ENCODE results near the gene FHAD1.
A peak's percentile ranks its signal among the peaks of the same experiment; 100 is the strongest.
"Not testable (repeated sequence)": the region's sequence is repeated elsewhere in the genome, so short reads cannot be mapped to it uniquely, and the experiment has no call there.

Gene FHAD1

GRCh38 chr1:15371610-15372545 lies 124.9 kb downstream of the FHAD1 start:
- peaks cover 17% of the 10 kb centered on the region for H3K4me1 ChIP-seq (ENCODE audit: insufficient read depth, low read length)
- no peak overlapping the region for H3K9ac ChIP-seq (ENCODE audit: low read length)
- H3K36me3 ChIP-seq (ENCODE audit: insufficient read depth, low read length) = no peaks in the 10 kb centered on the region
- no peak overlapping the region for H3K4me3 ChIP-seq (ENCODE audit: low read depth in 1 of 2, low read length in 2 of 2)
- H3K9me3 ChIP-seq (ENCODE audit: low read length) = no peaks in the 10 kb centered on the region
- peak overlapping the region; percentile 21 for H3K27ac ChIP-seq (ENCODE audit: low read depth, low read length)
- H3K27me3 ChIP-seq (ENCODE audit: control insufficient read depth in 1 of 2, insufficient read depth in 2 of 2, low read length in 2 of 2) = no peaks in the 10 kb centered on the region

GRCh38 chr1:15378729-15379128 lies 131.7 kb downstream of the FHAD1 start:
- Histone ChIP-seq H3K36me3 (ENCODE audit: insufficient read depth, low read length) (no peaks in the 10 kb centered on the region), H3K9me3 (ENCODE audit: low read length) (no peaks in the 10 kb centered on the region), H3K4me1 (ENCODE audit: insufficient read depth, low read length) (no peaks in the 10 kb centered on the region), H3K27ac (ENCODE audit: low read depth, low read length) (no peak overlapping the region), H3K27me3 (ENCODE audit: control insufficient read depth in 1 of 2, insufficient read depth in 2 of 2, low read length in 2 of 2) (no peaks in the 10 kb centered on the region), H3K4me3 (ENCODE audit: low read depth in 1 of 2, low read length in 2 of 2) (no peak overlapping the region), H3K9ac (ENCODE audit: low read length) (no peak overlapping the region)

- H3K4me1 ChIP-seq (ENCODE audit: insufficient read depth, low read length); H3K9ac ChIP-seq (ENCODE audit: low read length); H3K27me3 ChIP-seq (ENCODE audit: control insufficient read depth in 1 of 2, insufficient read depth in 2 of 2, low read length in 2 of 2); H3K9me3 ChIP-seq (ENCODE audit: low read length); H3K27ac ChIP-seq (ENCODE audit: low read depth, low read length); H3K4me3 ChIP-seq (ENCODE audit: low read depth in 1 of 2, low read length in 2 of 2); H3K36me3 ChIP-seq (ENCODE audit: insufficient read depth, low read length): not testable (repeated sequence)
Observed at GRCh38 chr1:15379151-15379550, 132.1 kb downstream of the FHAD1 start.

GRCh38 chr1:15380601-15381508 lies 133.8 kb downstream of the FHAD1 start:
- no peaks in the 10 kb centered on the region for H3K9me3 ChIP-seq (ENCODE audit: low read length)
- no peak overlapping the region for H3K27ac ChIP-seq (ENCODE audit: low read depth, low read length)
- H3K36me3 ChIP-seq (ENCODE audit: insufficient read depth, low read length) = no peaks in the 10 kb centered on the region
- no peak overlapping the region for H3K9ac ChIP-seq (ENCODE audit: low read length)
- no peaks in the 10 kb centered on the region for H3K27me3 ChIP-seq (ENCODE audit: control insufficient read depth in 1 of 2, insufficient read depth in 2 of 2, low read length in 2 of 2)
- H3K4me3 ChIP-seq (ENCODE audit: low read depth in 1 of 2, low read length in 2 of 2) = no peak overlapping the region
- no peaks in the 10 kb centered on the region for H3K4me1 ChIP-seq (ENCODE audit: insufficient read depth, low read length)

GRCh38 chr1:15381805-15382204 lies 134.8 kb downstream of the FHAD1 start:
- Histone ChIP-seq H3K27ac (ENCODE audit: low read depth, low read length) (no peak overlapping the region), H3K9me3 (ENCODE audit: low read length) (no peaks in the 10 kb centered on the region), H3K4me1 (ENCODE audit: insufficient read depth, low read length) (no peaks in the 10 kb centered on the region), H3K27me3 (ENCODE audit: control insufficient read depth in 1 of 2, insufficient read depth in 2 of 2, low read length in 2 of 2) (no peaks in the 10 kb centered on the region), H3K9ac (ENCODE audit: low read length) (no peak overlapping the region), H3K4me3 (ENCODE audit: low read depth in 1 of 2, low read length in 2 of 2) (no peak overlapping the region), H3K36me3 (ENCODE audit: insufficient read depth, low read length) (no peaks in the 10 kb centered on the region)

GRCh38 chr1:15382601-15383518 lies 135.8 kb downstream of the FHAD1 start:
- no peaks in the 10 kb centered on the region for H3K4me1 ChIP-seq (ENCODE audit: insufficient read depth, low read length)
- H3K4me3 ChIP-seq (ENCODE audit: low read depth in 1 of 2, low read length in 2 of 2) = no peak overlapping the region
- no peaks in the 10 kb centered on the region for H3K36me3 ChIP-seq (ENCODE audit: insufficient read depth, low read length)

GRCh38 chr1:15383810-15384209 lies 136.8 kb downstream of the FHAD1 start:
- Histone ChIP-seq H3K9me3 (ENCODE audit: low read length) (no peaks in the 10 kb centered on the region), H3K9ac (ENCODE audit: low read length) (no peak overlapping the region), H3K27ac (ENCODE audit: low read depth, low read length) (no peak overlapping the region), H3K27me3 (ENCODE audit: control insufficient read depth in 1 of 2, insufficient read depth in 2 of 2, low read length in 2 of 2) (no peaks in the 10 kb centered on the region), H3K36me3 (ENCODE audit: insufficient read depth, low read length) (no peaks in the 10 kb centered on the region), H3K4me1 (ENCODE audit: insufficient read depth, low read length) (no peaks in the 10 kb centered on the region), H3K4me3 (ENCODE audit: low read depth in 1 of 2, low read length in 2 of 2) (no peak overlapping the region)

More at GRCh38 chr1:15382601-15383518, 135.8 kb downstream of the FHAD1 start:
- Histone ChIP-seq H3K27ac (ENCODE audit: low read depth, low read length) (no peak overlapping the region), H3K9me3 (ENCODE audit: low read length) (no peaks in the 10 kb centered on the region), H3K27me3 (ENCODE audit: control insufficient read depth in 1 of 2, insufficient read depth in 2 of 2, low read length in 2 of 2) (no peaks in the 10 kb centered on the region), H3K9ac (ENCODE audit: low read length) (no peak overlapping the region)

GRCh38 chr1:15384301-15384901 lies 137.4 kb downstream of the FHAD1 start:
- Histone ChIP-seq H3K36me3 (ENCODE audit: insufficient read depth, low read length) (no peaks in the 10 kb centered on the region), H3K9me3 (ENCODE audit: low read length) (no peaks in the 10 kb centered on the region), H3K4me3 (ENCODE audit: low read depth in 1 of 2, low read length in 2 of 2) (no peak overlapping the region), H3K9ac (ENCODE audit: low read length) (no peak overlapping the region), H3K27me3 (ENCODE audit: control insufficient read depth in 1 of 2, insufficient read depth in 2 of 2, low read length in 2 of 2) (no peaks in the 10 kb centered on the region), H3K4me1 (ENCODE audit: insufficient read depth, low read length) (no peaks in the 10 kb centered on the region), H3K27ac (ENCODE audit: low read depth, low read length) (no peak overlapping the region)

GRCh38 chr1:15385420-15385819 lies 138.4 kb downstream of the FHAD1 start:
- Histone ChIP-seq H3K4me1 (ENCODE audit: insufficient read depth, low read length) (no peaks in the 10 kb centered on the region), H3K4me3 (ENCODE audit: low read depth in 1 of 2, low read length in 2 of 2) (no peak overlapping the region), H3K36me3 (ENCODE audit: insufficient read depth, low read length) (no peaks in the 10 kb centered on the region), H3K27me3 (ENCODE audit: control insufficient read depth in 1 of 2, insufficient read depth in 2 of 2, low read length in 2 of 2) (no peaks in the 10 kb centered on the region), H3K9me3 (ENCODE audit: low read length) (no peaks in the 10 kb centered on the region), H3K9ac (ENCODE audit: low read length) (no peak overlapping the region), H3K27ac (ENCODE audit: low read depth, low read length) (no peak overlapping the region)

GRCh38 chr1:15386164-15386749 lies 139.2 kb downstream of the FHAD1 start:
- Histone ChIP-seq H3K4me3 (ENCODE audit: low read depth in 1 of 2, low read length in 2 of 2) (peak overlapping the region in 1 of 2 donors; percentile 8), H3K9me3 (ENCODE audit: low read length) (no peaks in the 10 kb centered on the region)

More at GRCh38 chr1:15386164-15386749, 139.2 kb downstream of the FHAD1 start:
- Histone ChIP-seq H3K27me3 (ENCODE audit: control insufficient read depth in 1 of 2, insufficient read depth in 2 of 2, low read length in 2 of 2) (no peaks in the 10 kb centered on the region), H3K9ac (ENCODE audit: low read length) (no peak overlapping the region), H3K4me1 (ENCODE audit: insufficient read depth, low read length) (no peaks in the 10 kb centered on the region), H3K27ac (ENCODE audit: low read depth, low read length) (no peak overlapping the region), H3K36me3 (ENCODE audit: insufficient read depth, low read length) (no peaks in the 10 kb centered on the region)
